Endothelial cell of umbilical vein (primary cell): ENCODE data around the gene TOX2. TPM values are rescaled to one million over a fixed set of nuclear protein-coding genes. Genes with fewer than 3 reads are reported as not detected.

Experiments used
- BruUV-seq: library from RNA; stranded (reverse); fragments of 400-500 nt; replicated peaks from 2 replicates; lab custom pipeline; 2021; lab: Mats Ljungman, UMichigan
- CTCF ChIA-PET: fragments of 300-600, 350-600 bp; sonication (Branson Sonifier 250); formaldehyde crosslinking; loops from one replicate; lab custom pipeline; 2021; ENCODE audit warnings: antibody characterized with exemption, inconsistent platforms; lab: Charles Lee
- POLR2A ChIA-PET: fragments of 300-600, 350-600 bp; sonication (Branson Sonifier 250); formaldehyde crosslinking; loops from one replicate; lab custom pipeline; 2021; ENCODE audit warnings: antibody characterized with exemption, inconsistent platforms; lab: Charles Lee
- DNase-seq: peaks from one replicate; pipeline ENCODE4 v3.0.0-alpha.2; 2011; ENCODE audit warnings: low read depth, low spot score
- FAIRE-seq: peaks from 2 replicates; lab custom pipeline; 2011; peaks lifted over from hg19 to GRCh38; lab: Jason Lieb, UNC
- H2AFZ ChIP-seq: 2 replicates; pipeline ENCODE4 v1.6.0; 2012; ENCODE audit warnings: low read depth, low read length, control low read depth, inconsistent platforms
- H3K27ac ChIP-seq: 2 replicates; pipeline ENCODE4 v1.5.1; 2011; ENCODE audit warnings: low read depth, mild to moderate bottlenecking, control low read depth, low read length, moderate library complexity; ENCODE audit not compliant: insufficient read depth
- H3K27me3 ChIP-seq, 2 experiments: 2 replicates each; pipeline versions ENCODE4 v1.6.0 to v1.6.1; 2011; ENCODE audit warnings: low read length in 2 of 2, mixed read lengths in 1 of 2; ENCODE audit not compliant: control insufficient read depth in 2 of 2, insufficient read depth in 2 of 2
- H3K36me3 ChIP-seq, 2 experiments: 2 replicates in 1 of 2; 3 replicates in 1 of 2; pipeline ENCODE4 v1.5.1; 2011; ENCODE audit warnings: low read length in 2 of 2, mild to moderate bottlenecking in 1 of 2, moderate library complexity in 1 of 2; ENCODE audit not compliant: control insufficient read depth in 2 of 2, insufficient read depth in 2 of 2; ENCODE audit errors: extremely low read depth in 1 of 2
- H3K4me1 ChIP-seq: 3 replicates; pipeline ENCODE4 v1.5.1; 2011; ENCODE audit warnings: mild to moderate bottlenecking, low read length; ENCODE audit not compliant: control insufficient read depth, insufficient read depth; ENCODE audit errors: extremely low read depth
- H3K4me2 ChIP-seq: 2 replicates; pipeline ENCODE4 v1.6.1; 2011; ENCODE audit warnings: low read length, control low read depth, mixed read lengths; ENCODE audit not compliant: insufficient read depth
- H3K4me3 ChIP-seq, 3 experiments: fragments of 200-600 bp in 1 of 3; sonication (generic), shearing (Covaris generic) in 1 of 3; replicated peaks in 1 of 3; 2 replicates each; pipeline ENCODE4 v1.5.1; 2011 to 2016; ENCODE audit warnings: control low read depth in 3 of 3, low read length in 3 of 3, mild to moderate bottlenecking in 2 of 3, inconsistent platforms in 1 of 3, low read depth in 1 of 3, moderate library complexity in 1 of 3; ENCODE audit not compliant: insufficient read depth in 1 of 3
- H3K79me2 ChIP-seq: 2 replicates; pipeline ENCODE4 v1.6.0; 2012; ENCODE audit warnings: low read length, inconsistent platforms; ENCODE audit not compliant: control insufficient read depth, insufficient read depth
- H3K9ac ChIP-seq: replicated peaks from 2 replicates; pipeline ENCODE3; 2011; ENCODE audit warnings: low read length, control low read depth; ENCODE audit not compliant: insufficient read depth; ENCODE audit errors: extremely low read depth
- H3K9me1 ChIP-seq: replicated peaks from 3 replicates; pipeline ENCODE4 v1.6.0; 2011; ENCODE audit warnings: mild to moderate bottlenecking, low read length; ENCODE audit not compliant: control insufficient read depth, insufficient read depth; ENCODE audit errors: extremely low read depth
- H3K9me3 ChIP-seq: replicated peaks from 2 replicates; pipeline ENCODE4 v1.5.1; 2012; ENCODE audit warnings: low read length, inconsistent platforms; ENCODE audit not compliant: control insufficient read depth, insufficient read depth
- H4K20me1 ChIP-seq: replicated peaks from 2 replicates; pipeline ENCODE3; 2011; ENCODE audit warnings: mild to moderate bottlenecking, low read length; ENCODE audit not compliant: control insufficient read depth, insufficient read depth; ENCODE audit errors: extremely low read depth
- CTCF ChIP-seq, 2 donors: IDR thresholded peaks; 1 replicate in 1 of 2; 2 replicates in 1 of 2; pipeline ENCODE4 v1.5.1; 2011; ENCODE audit warnings: low read length in 2 of 2, mild to moderate bottlenecking in 2 of 2, moderate library complexity in 2 of 2, control low read depth in 1 of 2, inconsistent platforms in 1 of 2, low read depth in 1 of 2; ENCODE audit not compliant: insufficient read depth in 1 of 2; ENCODE audit errors: extremely low read depth in 1 of 2
- FOS ChIP-seq: IDR thresholded peaks from 2 replicates; pipeline ENCODE4 v1.6.1; 2011; ENCODE audit warnings: mild to moderate bottlenecking, low read length, moderate library complexity, borderline replicate concordance; ENCODE audit not compliant: insufficient read depth
- GATA2 ChIP-seq: IDR thresholded peaks from 2 replicates; pipeline ENCODE4 v1.7.0; 2011; ENCODE audit warnings: low read depth, mild to moderate bottlenecking, moderate library complexity, mixed read lengths, low read length; ENCODE audit not compliant: insufficient read length, insufficient read depth
- JUN ChIP-seq: IDR thresholded peaks from 2 replicates; pipeline ENCODE4 v1.6.1; 2011; ENCODE audit warnings: borderline replicate concordance, low read depth; ENCODE audit not compliant: insufficient read length, insufficient read depth
- MAX ChIP-seq: IDR thresholded peaks from 2 replicates; pipeline ENCODE4 v1.6.1; 2011; ENCODE audit not compliant: insufficient read depth, insufficient read length
- MYC ChIP-seq: IDR thresholded peaks from one replicate; pipeline ENCODE4 v1.6.1; 2011; ENCODE audit warnings: mild to moderate bottlenecking, low read depth, low read length
- POLR2A ChIP-seq: IDR thresholded peaks from 2 replicates; pipeline ENCODE4 v1.6.1; 2012; ENCODE audit warnings: low read depth, mild to moderate bottlenecking, control low read depth, low read length
- POLR2AphosphoS5 ChIP-seq: IDR thresholded peaks from 2 replicates; pipeline ENCODE4 v1.6.1; 2012; ENCODE audit warnings: low read depth, mild to moderate bottlenecking, control low read depth, low read length, moderate library complexity; ENCODE audit not compliant: insufficient read depth
- dilution Hi-C: fragments of 300-500 bp; cut with MboI; formaldehyde crosslinking; loops from one replicate; pipeline ENCODE4 v1.15.0; 2019; ENCODE audit warnings: low sequenced_read_pairs; ENCODE audit not compliant: extremely low pct_ligation_motif_present
- intact Hi-C: fragments of 100-400 bp; cut with micrococcal nuclease; formaldehyde crosslinking; loops from one replicate; pipeline ENCODE4 v1.10.0; 2022
- polyA plus RNA-seq, 4 experiments: library from polyadenylated mRNA; depleted of rRNA in 3 of 4; stranded (reverse) in 3 of 4; unstranded in 1 of 4; fragments of >200 nt; gene quantifications; 2 replicates each; pipeline versions ENCODE4 v1.2.1 to v1.2.3, GENCODE V29; 2011 to 2012; ENCODE audit warnings: missing spikeins in 1 of 4
- total RNA-seq: library from RNA; stranded (reverse); gene quantifications from 2 replicates; pipeline ENCODE4 v1.2.3, GENCODE V29; 2021

The TOX2 gene
- total and polyA plus RNA-seq, 2 donors (not counting 3 experiments of a cell fraction or from before 2014, with no cell fraction given): 7.0 to 18.6 TPM

- no peaks in the 10 kb centered on the region for H3K9me1 ChIP-seq
- no peaks in the 10 kb centered on the region for H3K9me3 ChIP-seq
- CTCF ChIA-PET: interaction anchor here (0.5 to 1.8 kb wide), 6 partner anchors 8 to 212 kb away, joined by 3 to 11 read pairs (median 4); no protein-coding TSS in a partner anchor
- no peaks in the 10 kb centered on the region for H3K79me2 ChIP-seq
- H4K20me1 ChIP-seq: no peaks in the 10 kb centered on the region
- intact Hi-C loops: no loop called here
- no peak for TF ChIP-seq POLR2AphosphoS5
- TF ChIP-seq JUN: no peak
- no peak for TF ChIP-seq CTCF (IDR thresholded peaks at IDR 0.05; ENCODE audit: extremely low read depth in 1 of 2, insufficient read depth in 1 of 2, low read depth in 1 of 2, low read length in 2 of 2)
- TF ChIP-seq POLR2A: no peak
- TF ChIP-seq MAX: no peak
- TF ChIP-seq MYC: no peak
- TF ChIP-seq GATA2: no peak
- TF ChIP-seq FOS: no peak
- no peak overlapping the region for H2AFZ ChIP-seq
- H3K4me3 ChIP-seq: no peak overlapping the region
- dilution Hi-C loops: no loop called here
- H3K9ac ChIP-seq: no peak overlapping the region
- H3K36me3 ChIP-seq: no peaks in the 10 kb centered on the region
- H3K27ac ChIP-seq: no peak overlapping the region
- no TSS peak for BruUV-seq
- peak; percentile 40 for FAIRE-seq
- H3K27me3 ChIP-seq: no peaks in the 10 kb centered on the region
- H3K4me2 ChIP-seq: no peak overlapping the region
- DNase-seq: peak; percentile 62
- H3K4me1 ChIP-seq: no peaks in the 10 kb centered on the region
- POLR2A ChIA-PET: no interaction called here
Measured at GRCh38 chr20:43996240-43996930, 81.7 kb downstream of the TOX2 start.
